NT2/D1 (cell line): ENCODE measurements around the gene OR52B6.

Experiments used
- DNase-seq: peaks from one replicate; pipeline ENCODE4 v3.0.0-alpha.2; 2011; ENCODE audit warnings: low read depth, low spot score
- H3K27me3 ChIP-seq: 2 replicates; pipeline ENCODE4 v1.6.0; 2011; ENCODE audit warnings: mild to moderate bottlenecking; ENCODE audit not compliant: insufficient read length, insufficient read depth
- H3K36me3 ChIP-seq: 2 replicates; pipeline ENCODE4 v1.6.1; 2011; ENCODE audit warnings: mild to moderate bottlenecking, low read length, mixed read lengths; ENCODE audit not compliant: insufficient read depth, insufficient read length
- H3K4me1 ChIP-seq: 2 replicates; pipeline ENCODE4 v1.5.1; 2011; ENCODE audit not compliant: insufficient read depth, insufficient read length
- H3K4me3 ChIP-seq: 2 replicates; pipeline ENCODE4 v1.5.1; 2011; ENCODE audit warnings: low read depth; ENCODE audit not compliant: insufficient read length
- H3K9ac ChIP-seq: 2 replicates; pipeline ENCODE4 v1.6.0; 2011; ENCODE audit warnings: low read depth; ENCODE audit not compliant: insufficient read length
- H3K9me3 ChIP-seq: 2 replicates; pipeline ENCODE4 v1.5.1; 2011; ENCODE audit warnings: mild to moderate bottlenecking, low read length; ENCODE audit not compliant: insufficient read depth
- SUZ12 ChIP-seq: IDR thresholded peaks from 2 replicates; pipeline ENCODE4 v1.6.1; 2011; ENCODE audit not compliant: insufficient read length, insufficient read depth; ENCODE audit errors: extremely low read depth
- YY1 ChIP-seq: IDR thresholded peaks from 2 replicates; pipeline ENCODE4 v1.6.1; 2011; ENCODE audit not compliant: insufficient read length, insufficient read depth
- ZNF274 ChIP-seq: IDR thresholded peaks from 2 replicates; pipeline ENCODE4 v1.6.1; 2011; ENCODE audit warnings: mild to moderate bottlenecking, low read depth, low read length

The OR52B6 gene

GRCh38 chr11:5548440-5548839 is 32.2 kb upstream of the OR52B6 start, which contains the start of gene OR52H1:
Gene OR52H1 (minus strand): TSS chr11:5548540. CDS start chr11:5545505, 3,035 bp downstream.
- H3K4me1 ChIP-seq = no peaks in the 10 kb centered on the region
- DNase-seq = no peak
- H3K36me3 ChIP-seq = no peaks in the 10 kb centered on the region
- H3K4me3 ChIP-seq = no peak within 1 kb of the TSS
- H3K9ac ChIP-seq = no peak within 1 kb of the TSS
- H3K9me3 ChIP-seq = no peaks in the 10 kb centered on the region
- H3K27me3 ChIP-seq = no peaks in the 10 kb centered on the region
- TF ChIP-seq SUZ12 (no peak), YY1 (no peak), ZNF274 (no peak)

DNA sequence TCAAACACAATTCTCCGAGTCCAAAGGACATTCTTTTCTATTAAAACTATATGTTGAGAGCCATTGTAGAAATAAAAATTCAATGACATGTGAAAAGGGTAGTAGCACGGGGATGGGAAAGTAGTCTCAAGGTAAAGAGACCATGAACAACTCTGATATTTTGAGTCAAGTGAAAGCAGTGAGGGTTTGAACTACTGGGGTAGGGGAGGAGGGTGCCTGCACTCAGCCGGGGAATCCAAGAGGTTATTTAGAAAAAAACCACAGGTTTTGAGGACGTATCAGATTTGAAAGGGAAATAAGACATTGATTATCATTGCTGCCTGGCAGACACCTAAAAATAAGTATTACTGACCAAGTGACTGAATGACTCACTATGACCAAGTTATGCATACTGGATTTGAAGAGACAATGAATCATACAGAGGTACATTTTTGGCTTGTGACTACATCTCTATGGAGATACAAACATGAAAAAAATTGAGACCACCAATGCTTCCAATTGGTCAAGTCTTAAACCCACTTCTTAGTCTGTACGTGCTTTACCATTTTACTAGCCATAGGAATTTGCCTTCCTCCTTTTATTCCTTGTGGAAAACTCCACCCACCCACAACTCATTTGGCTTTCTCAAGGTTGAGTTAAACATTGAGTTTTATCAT is 30.1 kb upstream of the OR52B6 start:
- no peak overlapping the region for H3K4me3 ChIP-seq
- H3K4me1 ChIP-seq = no peaks in the 10 kb centered on the region
- no peaks in the 10 kb centered on the region for H3K36me3 ChIP-seq
- no peak overlapping the region for H3K9ac ChIP-seq
- DNase-seq = no peak
- TF ChIP-seq SUZ12 = no peak
- no peak for TF ChIP-seq ZNF274
- TF ChIP-seq YY1 = no peak
- H3K27me3 ChIP-seq = no peaks in the 10 kb centered on the region
- no peaks in the 10 kb centered on the region for H3K9me3 ChIP-seq

- no peak for TF ChIP-seq ZNF274
- Histone ChIP-seq H3K4me1 (no peaks in the 10 kb centered on the region), H3K4me3 (no peak overlapping the region), H3K9ac (no peak overlapping the region), H3K36me3 (no peaks in the 10 kb centered on the region), H3K27me3 (no peaks in the 10 kb centered on the region), H3K9me3 (no peaks in the 10 kb centered on the region)
- DNase-seq = no peak
Observed at GRCh38 chr11:5553343-5553742, 27.3 kb upstream of the OR52B6 start.

GRCh38 chr11:5556596-5557188 is 24.0 kb upstream of the OR52B6 start:
- no peaks in the 10 kb centered on the region for H3K9me3 ChIP-seq
- TF ChIP-seq YY1 = no peak
- TF ChIP-seq SUZ12 = no peak
- no peak for TF ChIP-seq ZNF274
- peak; percentile 16 for DNase-seq
- no peak overlapping the region for H3K4me3 ChIP-seq
- no peaks in the 10 kb centered on the region for H3K36me3 ChIP-seq
- no peaks in the 10 kb centered on the region for H3K27me3 ChIP-seq
- no peak overlapping the region for H3K9ac ChIP-seq
- H3K4me1 ChIP-seq = no peaks in the 10 kb centered on the region

DNA sequence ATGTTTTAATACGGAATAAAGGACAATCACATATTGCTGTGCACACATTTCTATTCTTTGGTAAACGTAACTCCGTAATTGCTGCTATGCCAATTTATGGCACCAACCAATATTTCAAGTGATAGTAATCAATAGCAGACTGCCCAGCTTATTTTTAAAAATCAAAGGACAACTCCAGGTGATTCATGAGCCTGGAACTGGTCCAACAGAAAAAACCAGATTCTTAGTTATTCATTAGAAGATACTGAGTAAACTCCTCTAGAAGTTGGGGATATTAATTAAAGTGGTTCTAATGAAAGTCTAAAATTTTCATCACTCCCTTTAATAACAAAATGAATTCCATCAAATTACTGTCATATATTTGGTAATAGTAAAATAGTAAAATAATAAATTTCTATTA is 22.9 kb upstream of the OR52B6 start:
- H3K36me3 ChIP-seq = no peaks in the 10 kb centered on the region
- TF ChIP-seq YY1 (no peak), ZNF274 (no peak)

DNA sequence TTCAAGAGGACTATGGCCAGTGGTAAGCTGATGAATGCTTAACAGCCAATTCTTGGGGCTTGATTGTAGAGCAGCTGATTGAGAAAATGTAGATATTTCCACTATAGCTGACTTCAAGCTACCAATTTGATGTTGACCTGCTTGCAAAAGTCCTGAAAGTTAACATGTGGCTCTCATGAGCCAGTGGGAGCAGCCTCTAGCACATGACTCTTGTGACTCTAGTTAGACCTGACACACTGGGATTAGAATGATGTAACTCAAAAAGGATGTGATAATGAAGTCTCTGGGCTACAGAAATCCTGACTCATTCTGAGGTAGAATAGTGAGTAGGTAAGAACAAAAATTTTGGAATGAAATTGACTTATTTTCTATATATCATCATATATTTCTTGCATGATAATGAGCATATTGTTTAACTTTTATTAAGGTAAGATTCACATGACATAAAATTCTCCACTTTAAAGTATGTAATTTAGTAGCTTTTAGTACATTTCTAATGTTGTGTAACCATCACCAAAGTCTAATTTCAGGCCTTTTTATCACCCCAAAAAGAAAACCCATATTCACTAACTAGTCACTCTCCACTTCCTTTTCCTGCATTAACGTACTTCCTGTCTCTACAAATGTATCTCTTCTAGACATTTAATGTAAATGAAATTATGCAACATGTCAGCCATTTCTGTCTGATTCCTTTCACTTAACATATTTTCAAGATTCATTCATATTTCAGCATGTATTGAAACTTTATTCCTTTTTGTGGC is 16.2 kb upstream of the OR52B6 start:
- Histone ChIP-seq H3K36me3 (no peaks in the 10 kb centered on the region), H3K4me3 (no peak overlapping the region), H3K9ac (no peak overlapping the region), H3K4me1 (no peaks in the 10 kb centered on the region), H3K27me3 (no peaks in the 10 kb centered on the region), H3K9me3 (no peaks in the 10 kb centered on the region)
- DNase-seq = no peak
- TF ChIP-seq YY1 (no peak), ZNF274 (no peak), SUZ12 (no peak)

More for the DNA sequence above, 22.9 kb upstream of the OR52B6 start:
- Histone ChIP-seq H3K4me3 (no peak overlapping the region), H3K27me3 (no peaks in the 10 kb centered on the region), H3K4me1 (no peaks in the 10 kb centered on the region), H3K9ac (no peak overlapping the region), H3K9me3 (no peaks in the 10 kb centered on the region)
- no peak for DNase-seq

GRCh38 chr11:5574654-5575053 is 6.0 kb upstream of the OR52B6 start:
- DNase-seq = no peak
- no peak overlapping the region for H3K9ac ChIP-seq
- no peaks in the 10 kb centered on the region for H3K27me3 ChIP-seq
- no peaks in the 10 kb centered on the region for H3K4me1 ChIP-seq
- no peaks in the 10 kb centered on the region for H3K36me3 ChIP-seq
- no peak overlapping the region for H3K4me3 ChIP-seq
- TF ChIP-seq ZNF274 (no peak), YY1 (no peak), SUZ12 (no peak)
- no peaks in the 10 kb centered on the region for H3K9me3 ChIP-seq
